ENCODE measurements around the gene PCDHB1. TPM values are rescaled to one million over a fixed set of nuclear protein-coding genes. Genes with fewer than 3 reads are reported as not detected.

PCDHB1 gene
- total RNA-seq, 1 experiment from 2014 or later: 0.07 TPM

GRCh38 chr5:141077826-141078225 is 26.7 kb downstream of the PCDHB1 start:
- H3K4me1 ChIP-seq (ENCODE audit: insufficient read depth, low read length): no peaks in the 10 kb centered on the region
- no peak overlapping the region for H2AFZ ChIP-seq (ENCODE audit: low read length)
- 0 out of 2 replicates have a peak, but pooled peaks cover 3% of the 10 kb centered on the region for H3K9me3 ChIP-seq (ENCODE audit: low read length)
- ChIA-PET POLR2A (ENCODE audit: unreplicated experiment) (no interaction called here), CTCF (no interaction called here)
- DNase-seq (no peak), ATAC-seq (no peak)
- H3K27ac ChIP-seq (ENCODE audit: low read length): no peak overlapping the region
- intact Hi-C loops (cut with micrococcal nuclease): no loop called here
- BruUV-seq (replicated peaks): no TSS peak
- H4K20me1 ChIP-seq (ENCODE audit: low read length): no peaks in the 10 kb centered on the region
- TF ChIP-seq, protein P1, sequence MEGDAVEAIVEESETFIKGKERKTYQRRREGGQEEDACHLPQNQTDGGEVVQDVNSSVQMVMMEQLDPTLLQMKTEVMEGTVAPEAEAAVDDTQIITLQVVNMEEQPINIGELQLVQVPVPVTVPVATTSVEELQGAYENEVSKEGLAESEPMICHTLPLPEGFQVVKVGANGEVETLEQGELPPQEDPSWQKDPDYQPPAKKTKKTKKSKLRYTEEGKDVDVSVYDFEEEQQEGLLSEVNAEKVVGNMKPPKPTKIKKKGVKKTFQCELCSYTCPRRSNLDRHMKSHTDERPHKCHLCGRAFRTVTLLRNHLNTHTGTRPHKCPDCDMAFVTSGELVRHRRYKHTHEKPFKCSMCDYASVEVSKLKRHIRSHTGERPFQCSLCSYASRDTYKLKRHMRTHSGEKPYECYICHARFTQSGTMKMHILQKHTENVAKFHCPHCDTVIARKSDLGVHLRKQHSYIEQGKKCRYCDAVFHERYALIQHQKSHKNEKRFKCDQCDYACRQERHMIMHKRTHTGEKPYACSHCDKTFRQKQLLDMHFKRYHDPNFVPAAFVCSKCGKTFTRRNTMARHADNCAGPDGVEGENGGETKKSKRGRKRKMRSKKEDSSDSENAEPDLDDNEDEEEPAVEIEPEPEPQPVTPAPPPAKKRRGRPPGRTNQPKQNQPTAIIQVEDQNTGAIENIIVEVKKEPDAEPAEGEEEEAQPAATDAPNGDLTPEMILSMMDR (conservative IDR thresholded peaks at IDR 0.05; ENCODE audit: low read depth, low read length): no peak
- TF ChIP-seq EZH2phosphoT487 (IDR thresholded peaks at IDR 0.05; ENCODE audit: borderline replicate concordance, low read length): no peak
- no peak for TF ChIP-seq EZH2 (IDR thresholded peaks at IDR 0.05; ENCODE audit: low read length, unreplicated experiment)
- no peaks in the 10 kb centered on the region for H3K36me3 ChIP-seq (ENCODE audit: low read depth, low read length)
- no peak overlapping the region for H3K4me3 ChIP-seq (ENCODE audit: low read length)
- H3F3A ChIP-seq (ENCODE audit: low read length, unreplicated experiment): no peaks in the 10 kb centered on the region
- H3K9me2 ChIP-seq (replicated peaks; ENCODE audit: low read length): no peaks in the 10 kb centered on the region
- no peaks in the 10 kb centered on the region for H3K27me3 ChIP-seq (ENCODE audit: low read length)
- no peak overlapping the region for H3K4me2 ChIP-seq (ENCODE audit: low read length)
- H3K9ac ChIP-seq (ENCODE audit: low read length): no peak overlapping the region
- no peaks in the 10 kb centered on the region for H3K79me2 ChIP-seq (ENCODE audit: low read length)

DNA sequence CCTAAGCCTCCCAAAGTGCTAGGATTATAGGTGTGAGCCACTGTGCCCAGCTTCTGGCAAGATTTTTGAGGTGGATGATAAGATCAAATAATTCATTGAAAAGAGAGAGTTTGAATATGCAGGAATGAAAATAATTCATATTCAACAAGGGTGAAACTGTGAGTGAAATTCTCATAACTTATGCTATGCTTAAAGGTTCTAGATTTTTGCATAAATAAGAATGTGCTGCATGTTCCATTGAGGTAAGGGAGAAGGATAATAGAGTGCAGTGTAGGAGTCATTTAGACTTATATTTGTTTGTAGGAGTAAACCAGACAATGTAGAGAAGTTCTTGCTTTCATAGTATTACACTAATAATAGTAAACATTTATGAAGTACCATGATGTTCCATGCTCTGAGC is 31.1 kb downstream of the PCDHB1 start:
- Histone ChIP-seq H3K27me3 (ENCODE audit: low read length) (no peaks in the 10 kb centered on the region), H3K36me3 (ENCODE audit: low read depth, low read length) (peaks cover 3% of the 10 kb centered on the region; the same call in 1 of the 2 replicates), H3K27ac (ENCODE audit: low read length) (no peak overlapping the region), H4K20me1 (ENCODE audit: low read length) (no peaks in the 10 kb centered on the region), H3K79me2 (ENCODE audit: low read length) (no peaks in the 10 kb centered on the region), H3K4me1 (ENCODE audit: insufficient read depth, low read length) (no peaks in the 10 kb centered on the region), H3K9ac (ENCODE audit: low read length) (no peak overlapping the region), H3K9me2 (replicated peaks; ENCODE audit: low read length) (no peaks in the 10 kb centered on the region), H2AFZ (ENCODE audit: low read length) (no peak overlapping the region), H3K4me2 (ENCODE audit: low read length) (no peak overlapping the region), H3F3A (ENCODE audit: low read length, unreplicated experiment) (no peaks in the 10 kb centered on the region), H3K4me3 (ENCODE audit: low read length) (no peak overlapping the region), H3K9me3 (ENCODE audit: low read length) (0 out of 2 replicates have a peak, but pooled peaks cover 3% of the 10 kb centered on the region)
- intact Hi-C loops (cut with micrococcal nuclease): no loop called here
- CTCF ChIA-PET: interaction anchor here (0.5 kb wide), 1 partner anchor 277 kb away, joined by 5 read pairs; no protein-coding TSS in a partner anchor
- ATAC-seq: no peak
- POLR2A ChIA-PET (ENCODE audit: unreplicated experiment): no interaction called here
- DNase-seq: no peak
- no TSS peak for BruUV-seq (replicated peaks)
- TF ChIP-seq, protein P1 (conservative IDR thresholded peaks at IDR 0.05; ENCODE audit: low read depth, low read length): no peak
- TF ChIP-seq EZH2 (IDR thresholded peaks at IDR 0.05; ENCODE audit: low read length, unreplicated experiment) (no peak), EZH2phosphoT487 (IDR thresholded peaks at IDR 0.05; ENCODE audit: borderline replicate concordance, low read length) (no peak)

DNA sequence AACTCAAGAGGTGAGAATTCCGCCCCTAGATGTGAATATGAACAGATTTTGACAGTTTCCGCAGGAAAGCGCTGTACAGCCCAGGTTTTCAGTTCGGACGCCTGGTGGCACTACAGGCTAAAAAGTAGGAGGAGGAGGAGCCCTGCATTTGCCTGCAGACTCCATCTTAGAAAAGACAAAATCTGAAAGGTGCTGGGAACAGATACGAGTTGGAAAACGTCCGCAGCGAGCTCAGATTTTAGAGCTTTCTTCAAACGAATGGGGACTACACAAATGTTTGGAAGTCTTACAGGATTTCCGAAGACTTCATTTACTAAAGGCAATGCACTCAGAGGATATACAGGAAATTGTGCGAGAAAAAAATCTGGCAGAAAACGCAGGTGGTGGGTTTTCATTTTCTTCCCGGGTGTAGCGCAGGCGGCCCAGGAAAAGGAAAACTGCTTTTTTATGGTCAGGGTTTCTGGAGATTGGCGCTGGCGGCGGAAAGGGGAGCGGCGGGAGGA is 33.4 kb downstream of the PCDHB1 start:
- POLR2A ChIA-PET (ENCODE audit: unreplicated experiment): no interaction called here
- H3K9me2 ChIP-seq (replicated peaks; ENCODE audit: low read length): no peaks in the 10 kb centered on the region
- H3K36me3 ChIP-seq (ENCODE audit: low read depth, low read length): peaks cover 3% of the 10 kb centered on the region; the same call in 1 of the 2 replicates
- BruUV-seq (replicated peaks): no TSS peak
- peak overlapping the region; percentile 64 for H3K4me3 ChIP-seq (ENCODE audit: low read length)
- TF ChIP-seq, protein P1 (conservative IDR thresholded peaks at IDR 0.05; ENCODE audit: low read depth, low read length): peak; percentile 58
- TF ChIP-seq EZH2phosphoT487 (IDR thresholded peaks at IDR 0.05; ENCODE audit: borderline replicate concordance, low read length): no peak
- intact Hi-C loops (cut with micrococcal nuclease): no loop called here
- H3F3A ChIP-seq (ENCODE audit: low read length, unreplicated experiment): no peaks in the 10 kb centered on the region
- H3K4me1 ChIP-seq (ENCODE audit: insufficient read depth, low read length): no peaks in the 10 kb centered on the region
- ATAC-seq: peak; percentile 64
- H3K79me2 ChIP-seq (ENCODE audit: low read length): no peaks in the 10 kb centered on the region
- peak overlapping the region; percentile 97 for H2AFZ ChIP-seq (ENCODE audit: low read length)
- no peaks in the 10 kb centered on the region for H3K27me3 ChIP-seq (ENCODE audit: low read length)
- H3K4me2 ChIP-seq (ENCODE audit: low read length): peak overlapping the region; percentile 73
- DNase-seq: peak; percentile 47
- 0 out of 2 replicates have a peak, but pooled peaks cover 3% of the 10 kb centered on the region for H3K9me3 ChIP-seq (ENCODE audit: low read length)
- no peaks in the 10 kb centered on the region for H4K20me1 ChIP-seq (ENCODE audit: low read length)
- no peak overlapping the region for H3K27ac ChIP-seq (ENCODE audit: low read length)
- H3K9ac ChIP-seq (ENCODE audit: low read length): peak overlapping the region; percentile 62
- CTCF ChIA-PET: interaction anchor here (0.5 to 0.6 kb wide), 2 partner anchors 15 to 113 kb away, joined by 4 read pairs; no protein-coding TSS in a partner anchor
